HG02840 (cell line): Measurements from ENCODE around the gene TICRR.
"Not testable (repeated sequence)": the region's sequence is repeated elsewhere in the genome, so short reads cannot be mapped to it uniquely, and the experiment has no call there.

ENCODE experiments used
- ATAC-seq: cut with Tn5 transposase; IDR thresholded peaks from one replicate; pipeline ENCODE4 v1.9.1; 2021; ENCODE audit warnings: mild to moderate bottlenecking, moderate library complexity, moderate number of reproducible peaks; ENCODE audit not compliant: unreplicated experiment, low FRiP score

Gene TICRR

GRCh38 chr15:89559769-89560264 is 15.5 kb upstream of the TICRR start:
- no peak for ATAC-seq

GRCh38 chr15:89566181-89566580 is 9.1 kb upstream of the TICRR start:
- no peak for ATAC-seq

GRCh38 chr15:89566621-89567294 is 8.5 kb upstream of the TICRR start:
- ATAC-seq = no peak

GRCh38 chr15:89569090-89569745 is 6.1 kb upstream of the TICRR start:
- no peak for ATAC-seq

- ATAC-seq = peak; percentile 14
Observed at GRCh38 chr15:89575656-89576416, 567 bp downstream of the TICRR start.

- no peak for ATAC-seq
Observed at GRCh38 chr15:89576417-89576773, 1.1 kb downstream of the TICRR start.

GRCh38 chr15:89577776-89578115 is 2.5 kb downstream of the TICRR start:
- no peak for ATAC-seq

GRCh38 chr15:89578146-89578545 is 2.9 kb downstream of the TICRR start:
- no peak for ATAC-seq

GRCh38 chr15:89580747-89581146 is 5.5 kb downstream of the TICRR start:
- ATAC-seq = not testable (repeated sequence)

GRCh38 chr15:89586651-89587050 is 11.4 kb downstream of the TICRR start:
- no peak for ATAC-seq

GRCh38 chr15:89587955-89588354 is 12.7 kb downstream of the TICRR start:
- ATAC-seq = no peak

GRCh38 chr15:89591834-89592233 is 16.6 kb downstream of the TICRR start:
- no peak for ATAC-seq

GRCh38 chr15:89593018-89593417 is 17.7 kb downstream of the TICRR start:
- no peak for ATAC-seq

GRCh38 chr15:89599021-89599420 is 23.8 kb downstream of the TICRR start:
- ATAC-seq = no peak

GRCh38 chr15:89611317-89611716 is 36.0 kb downstream of the TICRR start:
- ATAC-seq = no peak

GRCh38 chr15:89613031-89613430 is 37.8 kb downstream of the TICRR start:
- no peak for ATAC-seq

- ATAC-seq = no peak
Observed at GRCh38 chr15:89614164-89614563, 38.9 kb downstream of the TICRR start.

- ATAC-seq = no peak
Observed at GRCh38 chr15:89615135-89615534, 39.9 kb downstream of the TICRR start.

GRCh38 chr15:89616228-89616627 is 41.0 kb downstream of the TICRR start:
- ATAC-seq = no peak

GRCh38 chr15:89621547-89621946 is 46.3 kb downstream of the TICRR start:
- ATAC-seq = no peak

- ATAC-seq = no peak
Observed at GRCh38 chr15:89623165-89623564, 47.9 kb downstream of the TICRR start.

GRCh38 chr15:89625716-89626115 is 50.4 kb downstream of the TICRR start:
- ATAC-seq = no peak
